Mesothelial cell of epicardium (in vitro differentiated cells): Measurements from ENCODE around the gene HS6ST3. TPM values are rescaled to one million over a fixed set of nuclear protein-coding genes. Genes with fewer than 3 reads are reported as not detected.

ENCODE experiments used
- DNase-seq, 2 experiments: peaks; one replicate each; pipeline ENCODE4 v3.0.0; 2021; ENCODE audit warnings: low spot score in 2 of 2; ENCODE audit not compliant: unreplicated experiment in 2 of 2
- H3K27ac Mint-ChIP-seq: 2 replicates; pipeline ENCODE4 v1.8.0; 2021; ENCODE audit warnings: mixed read lengths
- H3K27me3 Mint-ChIP-seq: 2 replicates; pipeline ENCODE4 v1.8.0; 2021; ENCODE audit warnings: low read depth, mixed read lengths
- H3K36me3 Mint-ChIP-seq: 2 replicates; pipeline ENCODE4 v1.8.0; 2021; ENCODE audit warnings: mixed read lengths
- H3K4me1 Mint-ChIP-seq: 2 replicates; pipeline ENCODE4 v1.8.0; 2021; ENCODE audit warnings: mixed read lengths
- H3K4me3 Mint-ChIP-seq: 2 replicates; pipeline ENCODE4 v1.8.0; 2021; ENCODE audit warnings: mild to moderate bottlenecking, moderate library complexity, mixed read lengths
- H3K9me3 Mint-ChIP-seq: 2 replicates; pipeline ENCODE4 v1.8.0; 2021; ENCODE audit warnings: mixed read lengths
- total RNA-seq: library from RNA; stranded (reverse); gene quantifications from 3 replicates; pipeline ENCODE4 v1.2.1, GENCODE V29; 2021
- TF ChIP-seq, protein P1 (sequence below): fragments of 200-600 bp; sonication (generic); IDR thresholded peaks from one replicate; pipeline ENCODE4 v1.5.0; 2021; ENCODE audit warnings: antibody characterized with exemption; ENCODE audit not compliant: unreplicated experiment

Gene HS6ST3
- total RNA-seq, 1 donor from 2014 or later = 0.60 TPM

DNA sequence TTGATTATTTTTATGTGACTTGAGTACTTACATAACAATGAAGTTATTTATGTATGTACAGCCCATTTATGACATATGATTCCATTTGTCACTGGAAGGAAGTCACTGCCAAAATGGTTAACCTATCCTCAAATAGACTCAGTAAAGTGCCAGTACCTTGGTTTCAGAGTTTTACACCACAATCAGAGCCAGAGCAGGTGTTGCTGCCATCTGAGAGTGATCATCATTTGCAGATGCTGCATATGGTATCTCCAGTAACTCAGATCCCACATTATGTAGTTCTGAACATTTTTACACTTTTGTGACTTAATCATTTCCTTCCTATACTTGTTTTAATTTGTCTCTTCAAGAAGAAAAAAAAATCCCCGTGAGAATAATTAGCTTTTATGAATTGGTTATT, 313.3 kb downstream of the HS6ST3 start:
- H3K36me3 Mint-ChIP-seq = no peaks in the 10 kb centered on the region
- TF ChIP-seq, protein P1, sequence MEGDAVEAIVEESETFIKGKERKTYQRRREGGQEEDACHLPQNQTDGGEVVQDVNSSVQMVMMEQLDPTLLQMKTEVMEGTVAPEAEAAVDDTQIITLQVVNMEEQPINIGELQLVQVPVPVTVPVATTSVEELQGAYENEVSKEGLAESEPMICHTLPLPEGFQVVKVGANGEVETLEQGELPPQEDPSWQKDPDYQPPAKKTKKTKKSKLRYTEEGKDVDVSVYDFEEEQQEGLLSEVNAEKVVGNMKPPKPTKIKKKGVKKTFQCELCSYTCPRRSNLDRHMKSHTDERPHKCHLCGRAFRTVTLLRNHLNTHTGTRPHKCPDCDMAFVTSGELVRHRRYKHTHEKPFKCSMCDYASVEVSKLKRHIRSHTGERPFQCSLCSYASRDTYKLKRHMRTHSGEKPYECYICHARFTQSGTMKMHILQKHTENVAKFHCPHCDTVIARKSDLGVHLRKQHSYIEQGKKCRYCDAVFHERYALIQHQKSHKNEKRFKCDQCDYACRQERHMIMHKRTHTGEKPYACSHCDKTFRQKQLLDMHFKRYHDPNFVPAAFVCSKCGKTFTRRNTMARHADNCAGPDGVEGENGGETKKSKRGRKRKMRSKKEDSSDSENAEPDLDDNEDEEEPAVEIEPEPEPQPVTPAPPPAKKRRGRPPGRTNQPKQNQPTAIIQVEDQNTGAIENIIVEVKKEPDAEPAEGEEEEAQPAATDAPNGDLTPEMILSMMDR = no peak
- H3K27ac Mint-ChIP-seq = no peak overlapping the region
- H3K4me1 Mint-ChIP-seq = no peaks in the 10 kb centered on the region
- no peak overlapping the region for H3K4me3 Mint-ChIP-seq
- H3K27me3 Mint-ChIP-seq = peaks cover 3% of the 10 kb centered on the region
- DNase-seq = no peak
- no peaks in the 10 kb centered on the region for H3K9me3 Mint-ChIP-seq

DNA sequence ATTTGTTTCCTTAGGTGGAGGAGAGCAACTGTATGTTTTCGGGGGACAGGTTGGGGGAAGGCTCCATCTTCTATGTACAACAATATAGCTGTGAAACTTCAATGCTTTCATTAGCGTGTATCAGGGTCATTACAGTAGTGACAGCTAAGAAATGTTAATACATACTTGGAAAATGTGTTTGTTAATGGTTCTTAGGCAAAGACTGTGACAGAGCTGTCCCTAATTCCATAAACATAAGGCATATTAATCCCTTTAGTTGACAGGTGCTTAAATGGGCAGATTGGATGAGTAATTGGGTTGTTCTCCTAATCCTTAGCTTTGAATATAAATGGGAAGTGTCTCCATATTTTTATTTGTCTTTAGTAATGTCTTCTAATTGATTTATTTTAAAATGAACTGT, 313.7 kb downstream of the HS6ST3 start:
- no peak overlapping the region for H3K4me3 Mint-ChIP-seq
- no peaks in the 10 kb centered on the region for H3K4me1 Mint-ChIP-seq
- TF ChIP-seq, protein P1 = no peak
- no peak overlapping the region for H3K27ac Mint-ChIP-seq
- H3K9me3 Mint-ChIP-seq = no peaks in the 10 kb centered on the region
- peaks cover 3% of the 10 kb centered on the region for H3K27me3 Mint-ChIP-seq
- no peaks in the 10 kb centered on the region for H3K36me3 Mint-ChIP-seq
- DNase-seq = no peak

DNA sequence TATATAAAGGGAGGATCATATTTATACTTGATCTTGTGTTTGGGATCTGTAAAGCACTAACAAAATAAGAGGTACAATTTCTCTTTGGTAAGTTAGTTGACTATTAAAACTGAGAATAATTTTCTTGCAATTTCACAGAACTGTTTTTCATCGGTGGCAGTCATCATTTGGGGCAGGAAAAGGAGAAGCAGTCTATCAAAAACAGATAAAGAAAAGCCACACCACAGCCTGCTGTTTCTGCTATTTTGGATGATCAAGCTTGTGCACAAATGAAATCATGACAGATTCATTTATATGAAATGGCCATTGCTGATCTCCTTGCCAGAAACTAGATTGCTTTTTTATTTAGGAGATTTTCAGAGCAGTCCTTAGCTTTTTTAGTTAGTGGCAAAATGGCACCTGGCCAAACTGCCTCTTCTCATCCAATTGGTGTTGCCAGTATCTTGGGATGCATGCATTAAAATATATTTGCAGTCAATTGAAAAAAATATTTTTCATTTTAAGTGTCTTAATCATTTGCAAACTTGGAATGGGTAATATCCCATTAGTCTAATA, 326.0 kb downstream of the HS6ST3 start:
- no peak for DNase-seq
- no peak overlapping the region for H3K4me3 Mint-ChIP-seq
- H3K9me3 Mint-ChIP-seq = peaks cover 4% of the 10 kb centered on the region

DNA sequence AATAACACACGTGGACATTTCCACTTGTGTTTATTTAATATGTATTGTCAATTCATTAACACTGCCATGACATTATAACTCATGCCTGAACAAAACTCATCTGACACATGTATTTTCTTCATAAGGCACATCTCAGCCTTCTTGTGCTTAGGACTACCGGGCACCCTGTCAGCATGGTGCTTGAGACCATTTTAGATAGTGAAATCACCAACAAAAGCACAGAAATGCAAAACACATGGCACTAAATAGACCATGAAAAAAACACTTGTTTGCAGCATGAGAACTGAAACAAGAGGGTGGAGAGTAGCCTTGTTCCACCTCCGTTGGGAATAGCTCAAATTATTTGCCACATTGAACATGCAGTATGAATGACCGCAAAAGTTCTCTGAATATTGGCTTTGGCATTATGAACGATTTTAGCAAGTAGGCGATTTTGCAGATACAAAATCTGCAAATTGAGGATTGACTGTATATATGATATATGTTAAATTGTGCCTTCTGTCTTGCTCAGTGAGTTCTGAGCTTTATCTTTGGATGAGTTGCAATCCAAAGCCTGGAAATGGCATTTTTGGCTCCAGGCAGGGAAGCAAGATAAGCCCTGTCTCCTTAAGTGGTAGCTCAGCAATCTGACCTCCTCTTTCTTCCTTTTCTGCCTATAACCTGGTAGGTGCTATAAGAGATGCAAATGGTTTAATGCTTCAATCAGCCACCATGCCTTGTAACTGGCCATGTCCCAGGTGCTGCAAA, 328.2 kb downstream of the HS6ST3 start:
- DNase-seq = no peak
- Mint-ChIP-seq H3K4me3 (no peak overlapping the region), H3K36me3 (no peaks in the 10 kb centered on the region), H3K9me3 (no peaks in the 10 kb centered on the region), H3K27ac (no peak overlapping the region), H3K4me1 (no peaks in the 10 kb centered on the region), H3K27me3 (no peaks in the 10 kb centered on the region)
- TF ChIP-seq, protein P1 = no peak

More for the DNA sequence above, 326.0 kb downstream of the HS6ST3 start:
- TF ChIP-seq, protein P1 = no peak
- Mint-ChIP-seq H3K4me1 (no peaks in the 10 kb centered on the region), H3K36me3 (no peaks in the 10 kb centered on the region), H3K27ac (no peak overlapping the region), H3K27me3 (no peaks in the 10 kb centered on the region)

DNA sequence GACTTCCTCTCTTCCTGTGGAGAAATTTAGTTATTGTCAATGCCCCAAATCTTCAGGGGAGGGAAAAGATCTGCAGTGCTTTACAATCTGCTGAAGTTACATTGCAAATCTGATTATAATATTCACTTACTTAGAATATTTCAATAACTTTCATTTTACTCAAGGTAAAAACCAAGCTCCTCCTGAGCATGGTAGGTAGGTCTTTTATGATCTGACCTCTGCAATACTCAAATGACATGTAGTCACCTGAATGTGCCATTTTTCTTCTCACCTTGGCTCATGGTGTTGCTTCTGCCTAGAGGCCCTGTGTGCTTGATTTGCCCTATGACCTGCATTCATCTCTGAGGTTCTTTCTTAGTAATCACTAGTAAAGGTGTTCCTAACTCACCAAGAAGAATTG, 331.4 kb downstream of the HS6ST3 start:
- no peaks in the 10 kb centered on the region for H3K36me3 Mint-ChIP-seq

More for the DNA sequence above, 331.4 kb downstream of the HS6ST3 start:
- no peaks in the 10 kb centered on the region for H3K4me1 Mint-ChIP-seq
- no peak overlapping the region for H3K27ac Mint-ChIP-seq
- peaks cover 4% of the 10 kb centered on the region for H3K27me3 Mint-ChIP-seq
- DNase-seq = no peak
- H3K4me3 Mint-ChIP-seq = no peak overlapping the region
- TF ChIP-seq, protein P1 = no peak
- H3K9me3 Mint-ChIP-seq = no peaks in the 10 kb centered on the region
